ENCODE results near the gene FGGY.

- TF ChIP-seq YY1 (IDR thresholded peaks at IDR 0.05; ENCODE audit: insufficient read depth, insufficient read length) = no peak
- TF ChIP-seq ZNF274 (IDR thresholded peaks at IDR 0.05; ENCODE audit: low read depth, low read length) = no peak
These were observed 38.4 kb upstream of the FGGY start for GRCh38 chr1:59258412-59259032.

All from NT2/D1 (cell line).